ENCODE results near the gene RTN1.

RTN1 gene

DNA sequence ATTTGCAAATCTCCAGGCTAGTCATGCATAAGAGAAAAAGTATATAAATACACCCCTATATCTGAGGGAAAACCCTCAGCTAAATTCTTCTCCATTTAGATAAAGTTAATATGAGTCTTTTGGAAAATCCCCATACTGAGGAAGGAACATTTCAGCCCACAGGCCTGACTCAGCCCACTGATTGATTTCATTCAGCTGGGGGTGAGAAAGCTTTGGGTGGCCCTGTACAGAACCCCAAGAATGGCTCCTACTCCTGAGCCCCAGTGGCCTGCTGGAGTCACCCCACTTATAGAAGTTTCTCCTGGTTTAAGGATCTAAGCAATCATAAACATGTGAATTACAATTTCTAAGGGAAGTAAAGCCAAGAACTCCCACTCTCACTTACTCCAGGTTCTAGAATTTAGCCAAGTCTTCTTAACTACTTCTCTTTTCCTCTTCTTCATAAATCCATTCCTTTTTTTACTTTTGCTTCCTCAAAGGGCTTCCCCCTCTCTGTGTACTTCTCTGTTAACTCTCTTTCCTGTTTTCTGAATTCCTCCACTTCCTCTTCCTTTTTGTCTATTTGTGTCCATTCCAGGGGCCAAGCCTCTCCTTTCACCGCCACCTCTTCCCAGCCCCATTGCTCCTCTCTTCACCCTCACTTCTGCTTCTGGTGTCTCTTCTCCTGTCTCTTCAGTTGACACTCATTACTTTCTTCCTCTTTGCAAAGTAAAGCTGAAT is 21.0 kb downstream of the RTN1 start:
- no peak for DNase-seq

DNA sequence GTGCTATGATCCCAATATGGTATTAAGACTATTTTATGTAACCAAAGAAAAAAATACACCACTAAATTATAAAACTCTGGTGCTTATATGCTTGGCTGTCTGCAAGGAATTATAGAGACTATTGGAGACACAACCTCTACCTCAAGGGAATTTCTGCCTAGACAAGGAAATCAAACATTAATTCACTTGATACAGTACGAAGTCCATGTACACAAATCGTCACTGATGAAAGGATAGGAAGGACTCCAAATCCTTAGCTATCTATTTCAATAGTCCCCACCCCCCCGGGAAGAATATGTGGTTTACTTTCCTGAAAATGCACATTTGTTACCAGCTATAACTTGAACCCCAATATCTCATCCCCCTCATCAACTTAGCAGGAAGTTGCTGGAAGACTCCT is 21.9 kb downstream of the RTN1 start:
- no peak for DNase-seq

DNA sequence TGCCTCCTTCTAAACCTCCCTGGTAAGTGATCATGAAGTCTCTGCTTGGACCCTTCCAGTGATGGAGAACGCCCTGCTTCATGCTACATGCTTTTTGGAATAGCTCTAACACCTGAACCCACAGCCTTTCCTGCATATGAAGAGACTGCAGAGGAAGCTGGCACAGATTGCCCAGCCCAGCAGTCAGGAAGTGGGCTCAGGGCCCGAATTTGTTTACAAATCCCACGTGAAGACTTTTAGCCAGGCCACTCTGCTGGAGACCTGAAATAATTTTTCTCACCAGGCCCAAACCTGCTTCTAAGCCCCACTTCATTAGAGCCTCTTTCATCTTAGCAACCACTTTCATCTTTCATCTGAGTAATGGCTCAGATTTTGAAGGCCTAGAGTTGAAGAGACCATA is 22.9 kb downstream of the RTN1 start:
- no peak for DNase-seq

DNA sequence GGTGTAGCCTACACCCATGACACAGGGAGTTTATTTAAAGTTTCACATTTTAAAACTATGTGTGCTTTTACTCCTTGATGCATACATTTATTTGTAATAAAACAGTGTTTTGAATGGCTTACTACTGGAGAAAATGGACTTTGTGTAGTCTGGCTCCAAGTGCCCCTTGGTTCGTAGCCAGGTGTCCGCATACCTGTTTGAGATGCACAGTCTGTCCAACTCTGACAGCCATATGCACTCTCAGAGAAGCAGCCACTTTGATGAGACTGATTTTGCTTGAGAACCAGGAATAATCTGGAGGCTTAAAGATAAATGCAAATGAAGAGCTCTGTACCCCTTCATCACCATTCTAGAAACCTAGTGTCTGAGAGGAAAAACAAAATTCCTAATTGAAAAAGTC is 24.0 kb downstream of the RTN1 start:
- DNase-seq, result no peak

DNA sequence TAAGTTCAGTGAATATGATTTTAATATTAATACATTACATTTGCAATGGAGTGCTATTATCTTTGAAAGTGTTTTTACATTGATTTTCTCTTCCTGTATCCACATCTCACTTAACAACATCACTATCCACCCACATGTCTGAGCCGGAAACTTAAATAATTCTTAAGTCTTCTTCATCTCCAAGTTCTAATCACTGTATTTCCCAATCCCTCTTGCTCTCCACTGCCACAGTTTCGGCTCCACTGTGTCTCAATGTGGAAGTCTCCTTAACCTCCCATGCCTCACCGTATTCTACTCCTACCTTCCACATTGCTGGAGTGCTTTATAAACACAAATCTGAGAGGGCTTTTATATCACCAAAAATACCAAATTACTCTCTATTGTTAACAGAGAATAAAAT is 25.3 kb downstream of the RTN1 start:
- no peak for DNase-seq

DNA sequence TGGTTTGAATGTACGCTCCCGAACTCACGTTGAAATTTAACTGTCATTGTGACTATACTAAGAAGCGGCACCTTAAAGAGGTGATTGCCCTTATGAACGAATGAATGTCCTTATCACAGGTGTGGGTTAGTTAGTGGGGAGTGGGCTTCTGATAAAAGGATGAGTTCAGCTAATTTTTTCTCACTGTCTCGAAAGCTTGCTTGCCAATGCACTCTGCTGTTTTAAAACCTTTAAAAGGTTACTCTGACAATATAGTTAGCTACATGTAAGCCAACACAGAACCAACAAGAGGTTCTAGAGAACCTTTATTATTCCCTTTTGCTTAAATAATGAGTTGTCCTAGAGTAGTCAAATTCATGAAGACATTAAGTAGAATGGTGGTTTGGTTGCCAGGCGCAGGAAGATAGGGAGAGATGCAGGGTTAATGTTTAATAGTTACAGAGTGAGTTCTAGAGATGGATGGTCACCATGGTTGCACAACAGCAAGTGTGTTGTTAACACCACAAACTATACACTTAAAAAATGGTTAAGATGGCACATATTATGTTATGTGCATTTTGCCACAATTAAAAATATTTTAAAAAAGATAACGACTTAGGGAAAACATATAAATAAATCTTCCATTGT is 26.3 kb downstream of the RTN1 start:
- no peak for DNase-seq

DNA sequence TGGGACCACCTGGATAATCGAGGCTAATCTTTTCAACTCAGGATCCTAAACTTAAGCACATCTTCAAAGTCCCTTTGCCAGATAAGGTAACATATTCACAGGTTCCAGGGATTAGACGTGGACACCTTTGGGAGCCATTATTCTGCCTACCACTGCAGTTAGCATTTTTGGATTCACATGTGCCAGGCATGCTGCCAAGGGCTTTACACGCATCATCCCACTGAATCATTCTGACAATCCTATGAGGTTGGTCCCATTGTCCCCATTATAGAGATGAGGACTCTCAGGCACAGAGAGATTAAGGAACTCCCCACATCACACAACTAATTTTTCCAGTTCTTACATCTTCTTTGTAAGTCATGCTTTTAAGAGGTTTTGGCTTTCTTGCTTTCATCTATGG is 34.5 kb downstream of the RTN1 start:
- no peak for DNase-seq

DNA sequence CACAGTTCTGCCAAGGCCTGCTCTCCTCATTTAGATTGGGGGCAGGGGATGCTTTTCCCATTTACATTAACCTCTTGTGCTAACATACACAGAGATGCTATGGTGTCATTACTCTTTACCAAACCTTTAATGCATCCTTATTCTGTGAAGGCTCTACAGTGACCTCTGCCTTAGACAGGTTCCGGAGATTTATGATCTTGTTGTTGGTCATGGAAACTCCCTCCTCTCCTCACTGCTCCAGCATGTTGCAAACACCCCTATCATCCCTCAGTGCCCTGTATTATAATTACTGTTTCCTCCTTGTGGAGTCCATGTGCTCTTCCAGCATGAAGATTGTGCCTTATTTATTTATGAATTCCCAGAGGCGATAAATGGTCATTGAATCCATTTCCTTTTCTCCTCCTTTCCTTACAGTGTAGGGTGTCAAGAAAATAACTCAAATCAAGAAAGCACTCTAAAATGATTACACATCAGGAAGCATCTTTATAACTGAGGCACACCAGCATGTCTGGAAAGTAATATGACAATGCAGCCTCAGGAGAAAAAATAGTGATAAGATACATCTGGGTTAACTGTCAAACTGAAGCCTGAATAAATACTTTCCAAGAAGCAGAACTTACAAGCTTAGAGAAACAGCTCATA is 37.8 kb downstream of the RTN1 start:
- no peak for DNase-seq

DNA sequence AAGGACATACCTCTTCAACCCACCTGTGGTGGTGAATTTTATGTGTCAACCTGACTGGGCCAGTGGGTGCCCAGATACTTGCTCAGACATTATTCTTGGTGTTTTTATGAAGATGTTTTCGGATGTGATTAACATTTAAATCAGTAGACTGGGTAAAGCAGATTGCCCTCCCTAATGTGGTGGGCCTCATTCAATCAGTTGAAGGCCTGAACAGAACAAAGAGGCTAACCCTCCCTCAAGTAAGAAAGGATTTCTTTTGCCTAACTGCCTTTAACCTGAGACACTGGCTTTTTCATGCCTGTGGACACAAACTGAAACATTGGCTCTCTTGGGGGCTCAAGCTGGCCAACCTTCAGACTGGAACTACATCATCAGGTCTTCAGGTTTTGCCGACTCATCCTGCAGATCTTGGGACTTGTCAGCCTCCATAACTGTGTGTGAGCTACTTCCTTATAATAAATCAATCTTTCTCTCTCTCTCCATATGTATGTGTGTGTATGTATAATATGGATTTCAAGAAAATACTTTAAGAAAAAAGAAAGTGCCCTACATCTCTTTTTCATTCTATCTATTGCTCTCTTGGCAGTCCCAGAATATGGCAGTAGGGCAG is 39.4 kb downstream of the RTN1 start:
- DNase-seq, result no peak

DNA sequence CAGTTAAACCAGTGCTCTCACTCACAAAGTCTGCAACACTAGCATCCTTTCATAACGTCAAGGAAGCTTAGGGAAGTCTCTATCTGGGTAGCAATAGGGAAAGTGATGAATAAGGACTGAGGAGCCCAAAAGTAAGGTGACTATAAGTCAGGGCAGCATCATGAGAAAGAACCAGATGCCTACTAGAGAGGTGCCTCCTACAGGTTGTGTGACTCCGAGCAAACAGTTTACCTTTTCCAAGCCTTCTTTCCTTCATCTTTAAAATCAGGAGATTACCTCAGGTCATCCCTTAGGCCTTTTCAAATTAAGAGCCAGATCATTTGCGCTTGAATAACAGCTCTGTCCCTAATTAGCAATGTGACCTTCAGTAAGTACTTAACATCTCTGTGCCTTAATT is 40.2 kb downstream of the RTN1 start:
- no peak for DNase-seq

DNA sequence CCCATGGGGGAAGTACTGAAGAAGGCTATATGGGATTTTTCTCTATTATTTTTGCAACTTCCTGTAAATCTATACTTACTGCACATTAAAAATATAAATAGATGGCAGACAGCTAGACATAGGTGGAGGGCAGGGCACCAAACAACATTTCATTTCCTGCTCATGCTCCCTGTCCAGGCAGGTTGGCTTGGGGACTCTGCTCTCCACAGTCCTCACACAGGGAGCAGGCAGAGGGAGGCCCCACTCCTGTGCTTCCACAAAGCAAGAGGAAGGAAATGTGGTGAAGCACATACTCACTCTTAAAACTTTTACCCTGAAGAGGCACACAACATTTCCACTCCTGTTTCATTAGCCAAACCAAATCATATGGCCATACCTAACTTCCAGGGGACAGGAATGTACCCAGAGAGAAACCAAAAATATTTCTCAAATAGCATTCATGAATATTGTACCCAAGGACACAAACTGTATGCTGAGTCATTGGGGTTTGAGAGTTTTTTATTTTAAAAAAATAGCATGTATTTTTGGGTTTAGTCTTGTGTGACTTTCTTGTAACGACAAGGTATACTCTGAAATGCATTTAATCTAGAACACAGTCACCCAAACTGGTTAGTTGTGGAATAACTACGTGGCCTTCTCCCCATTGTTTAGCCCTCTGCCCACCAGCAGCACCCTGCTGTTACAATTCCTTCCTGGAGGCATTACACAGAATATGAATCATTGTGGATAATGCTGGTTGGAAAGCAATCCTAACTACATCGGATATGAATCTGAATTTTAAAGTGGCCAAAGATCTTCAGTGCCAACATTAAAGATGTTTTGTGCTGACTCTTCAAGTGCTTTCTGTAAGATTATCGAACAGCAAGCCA is 40.9 kb downstream of the RTN1 start:
- DNase-seq, result no peak

DNA sequence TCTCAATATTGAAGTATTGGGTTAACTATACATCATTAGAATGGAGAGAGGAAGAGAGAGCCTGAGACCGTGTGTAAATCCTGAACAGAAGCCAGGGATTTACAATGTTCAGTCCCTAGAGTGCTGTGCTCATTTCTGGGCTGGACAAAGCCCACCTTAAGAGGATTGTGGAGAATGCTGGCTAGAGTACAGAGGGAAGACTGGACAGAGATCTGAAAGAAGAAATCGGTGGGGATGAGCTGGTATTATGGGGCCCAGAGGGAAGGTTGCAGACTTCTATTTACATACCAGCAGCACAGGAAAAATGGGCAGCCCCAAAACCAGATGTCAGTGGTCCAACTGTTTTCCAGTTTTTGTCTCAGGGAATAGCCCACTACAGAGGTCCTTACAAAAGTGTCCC is 42.3 kb downstream of the RTN1 start:
- no peak for DNase-seq

DNA sequence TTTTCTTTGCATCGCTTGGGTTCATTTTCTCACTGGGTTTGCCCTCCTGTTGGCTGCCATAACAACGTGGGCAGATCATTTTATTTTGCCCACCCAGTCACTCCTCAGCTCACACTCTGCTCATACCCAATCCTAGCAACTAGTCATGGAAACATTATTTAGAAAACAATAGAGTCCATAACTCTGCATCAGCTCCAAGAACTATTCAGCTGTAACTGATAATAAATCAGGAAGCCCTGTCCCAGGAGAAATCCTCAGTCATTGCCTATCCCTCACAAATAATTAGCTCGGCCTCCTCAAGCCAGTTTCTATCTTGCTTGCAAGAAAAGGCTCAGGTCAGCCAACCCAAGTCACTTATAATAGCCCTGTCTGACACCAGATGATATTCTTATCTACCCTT is 43.2 kb downstream of the RTN1 start:
- no peak for DNase-seq

DNA sequence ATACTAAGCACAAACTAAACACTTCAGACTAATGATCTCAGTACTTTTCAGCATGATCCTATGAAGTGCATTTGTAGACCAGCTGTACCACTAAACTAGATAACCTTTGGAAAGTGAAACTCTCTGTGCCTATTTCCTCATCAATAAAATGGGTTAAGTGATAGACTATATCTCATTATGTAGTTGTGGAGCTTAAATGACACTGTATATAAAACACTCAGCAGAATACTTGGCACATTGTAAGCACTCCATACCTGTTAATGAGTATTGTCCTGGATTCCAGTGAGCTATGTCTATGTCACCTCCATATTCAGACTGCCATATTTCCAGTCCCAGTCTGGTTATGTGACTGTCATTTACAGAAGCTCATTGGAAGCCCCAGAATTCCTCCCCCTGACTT is 44.4 kb downstream of the RTN1 start:
- no peak for DNase-seq

DNA sequence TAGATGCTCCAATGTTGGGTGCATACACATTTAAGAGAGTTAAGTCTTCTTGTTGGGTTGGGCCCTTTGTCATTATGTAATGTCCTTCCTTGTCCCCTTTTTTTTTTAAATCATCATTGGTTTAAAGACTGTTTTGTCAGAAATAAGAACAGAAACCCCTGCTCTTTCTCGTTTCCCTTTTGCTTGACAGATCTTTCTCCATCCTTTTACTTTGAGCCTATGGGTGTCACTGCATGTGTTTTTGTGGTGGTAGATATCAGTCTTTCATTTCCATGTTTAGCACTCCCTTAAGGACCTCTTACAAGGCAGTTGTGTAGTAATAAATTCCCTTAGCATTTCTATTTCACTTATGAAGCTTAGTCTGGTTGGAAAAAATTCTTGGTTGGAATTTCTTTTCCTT is 47.4 kb downstream of the RTN1 start:
- no peak for DNase-seq

DNA sequence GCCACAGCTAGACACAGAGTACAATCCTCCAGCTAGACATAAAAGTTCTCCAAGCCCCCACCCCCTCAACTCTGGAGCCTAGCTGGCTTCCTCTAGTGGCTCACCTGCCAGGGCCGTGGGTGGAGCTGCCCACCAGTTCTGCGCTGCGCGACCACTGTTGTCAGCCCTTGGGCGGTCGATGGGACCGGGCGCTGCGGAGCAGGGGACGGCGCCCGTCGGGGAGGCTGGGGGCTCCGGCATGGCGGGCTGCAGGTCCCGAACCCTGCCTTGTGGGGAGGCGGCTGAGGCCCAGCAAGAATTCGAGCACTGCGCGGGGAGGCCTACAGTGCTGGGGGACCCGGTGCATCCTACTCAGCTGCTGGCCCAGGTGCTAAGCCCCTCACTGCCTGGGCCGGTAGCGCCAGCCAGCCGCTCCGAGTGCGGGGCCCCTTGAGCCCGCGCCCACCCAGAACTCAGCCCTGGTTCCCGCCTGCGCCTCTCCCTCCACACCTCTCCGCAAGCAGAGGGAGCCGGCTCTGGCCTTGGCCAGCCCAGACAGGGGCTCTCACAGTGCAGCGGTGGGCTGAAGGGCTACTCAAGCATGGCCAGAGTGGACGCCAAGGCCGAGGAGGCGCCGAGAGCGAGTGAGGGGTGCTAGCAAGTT is 51.0 kb downstream of the RTN1 start:
- no peak for DNase-seq

DNA sequence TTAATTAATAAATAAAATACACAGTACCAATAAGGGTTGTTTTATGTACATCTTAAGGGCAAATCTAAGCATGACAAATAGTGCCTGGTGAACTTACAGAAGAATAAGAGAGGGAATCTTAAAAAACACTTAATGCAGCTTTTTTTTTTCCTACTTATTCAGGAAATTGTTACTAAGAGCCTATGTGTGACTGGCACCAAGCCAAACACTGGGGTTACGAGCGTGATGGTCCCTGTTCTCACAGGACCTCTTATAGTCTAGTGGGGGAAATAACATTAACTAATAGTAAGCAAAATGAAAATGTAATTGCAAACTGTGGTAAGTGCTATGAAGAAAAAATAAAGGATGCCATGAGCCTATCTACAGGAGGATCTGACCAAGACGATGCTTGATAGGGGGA is 53.6 kb downstream of the RTN1 start:
- DNase-seq, result no peak

DNA sequence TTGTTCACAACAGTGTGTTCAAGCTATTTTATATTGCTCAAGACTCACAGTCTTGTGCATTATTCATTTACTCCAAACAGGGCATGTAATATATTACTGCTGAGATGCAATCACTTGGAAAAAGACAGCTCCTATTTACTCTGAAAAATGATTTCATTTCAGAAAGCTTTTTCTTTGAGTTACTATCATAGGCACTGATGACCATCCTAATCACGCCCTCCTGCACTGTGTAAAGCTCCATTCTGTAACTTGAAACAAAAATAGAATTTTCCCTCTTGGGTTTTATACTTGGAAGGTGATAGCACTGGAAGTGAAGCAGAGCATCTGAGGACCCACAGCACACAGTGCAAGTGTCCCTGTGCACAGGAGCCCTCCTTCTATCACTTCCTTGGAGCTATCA is 55.6 kb downstream of the RTN1 start:
- no peak for DNase-seq

DNA sequence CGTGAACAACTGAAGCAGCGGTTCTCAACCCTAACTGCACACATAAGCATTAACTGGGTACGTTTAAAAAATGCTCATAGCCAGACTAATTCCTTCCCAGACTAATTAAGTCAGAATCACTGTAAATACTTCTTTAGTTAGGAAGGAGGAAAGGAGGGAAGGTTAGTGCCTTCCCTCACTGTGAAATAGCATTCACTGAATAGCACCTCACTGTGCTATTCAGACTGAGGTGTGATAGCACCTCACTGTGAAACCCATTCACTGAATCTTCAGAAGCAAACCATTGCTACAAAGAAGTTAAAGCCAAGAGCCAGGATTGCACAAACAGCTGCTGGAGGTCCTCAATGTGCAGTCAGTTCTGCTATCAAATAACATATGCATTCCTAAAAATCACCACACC is 58.8 kb downstream of the RTN1 start:
- no peak for DNase-seq

DNA sequence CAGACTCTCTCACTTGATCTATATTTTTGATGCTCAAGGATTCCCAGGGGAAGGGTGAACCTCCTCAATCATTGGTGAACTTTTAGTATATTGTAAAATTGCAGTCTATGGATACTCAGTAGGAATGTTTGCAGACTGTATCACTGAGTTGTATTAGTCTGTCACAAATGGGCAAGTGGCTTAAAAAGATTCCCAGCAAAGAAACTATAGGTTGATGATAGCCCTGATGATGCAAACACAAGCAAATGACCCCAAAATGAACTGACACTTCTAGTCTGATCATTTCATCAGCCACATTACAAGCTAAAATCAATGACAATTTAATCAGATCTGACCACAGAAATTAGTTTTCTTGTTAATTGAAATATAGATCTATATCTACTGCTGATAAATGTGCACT is 59.5 kb downstream of the RTN1 start:
- no peak for DNase-seq

DNA sequence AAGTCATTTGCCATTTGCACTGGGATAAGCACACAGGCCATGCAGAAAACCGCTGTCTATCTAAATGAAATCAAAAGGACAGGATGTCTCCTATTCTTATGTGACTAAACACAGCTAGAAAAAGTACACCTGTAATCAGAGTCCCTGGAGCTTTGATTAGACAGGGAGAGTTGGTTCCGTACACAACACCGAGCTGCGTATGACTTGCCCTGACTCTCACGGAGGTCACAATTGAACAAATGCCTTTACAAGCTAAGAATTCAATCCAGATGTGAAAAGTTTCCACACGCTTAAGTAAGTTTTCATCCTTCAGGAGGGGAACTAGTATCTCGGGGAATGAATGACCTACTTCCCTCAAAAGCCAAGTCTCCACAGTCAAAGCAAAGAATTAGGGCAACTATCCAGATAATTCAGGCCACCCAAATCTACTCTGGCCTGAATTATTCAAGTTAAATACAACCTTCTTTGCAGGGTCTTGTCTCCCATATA is 67.5 kb downstream of the RTN1 start:
- no peak for DNase-seq

DNA sequence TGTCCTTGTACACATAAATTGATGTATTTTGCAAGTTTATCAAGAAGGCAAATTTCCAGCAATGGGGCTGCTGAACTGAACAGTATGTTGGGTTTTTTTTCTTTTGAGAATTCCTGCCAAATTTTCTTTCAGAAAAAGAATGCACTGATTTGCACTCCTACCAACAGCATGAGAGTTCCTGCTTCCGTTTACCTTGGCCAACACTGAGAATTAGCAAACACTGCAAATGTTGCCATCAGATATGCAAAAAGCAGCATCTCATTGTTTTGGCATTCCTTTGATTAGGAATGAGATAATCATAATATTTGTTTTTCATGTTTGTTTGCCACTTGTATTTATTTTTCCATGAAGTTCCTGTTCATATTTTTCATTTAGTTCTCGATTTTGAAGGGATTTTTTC is 82.4 kb downstream of the RTN1 start:
- no peak for DNase-seq

All from NCI-H526 treated with DMSO at 0.1 percent for 48 hours (cell line).